ENCODE results near the gene IGFBP2. TPM values are rescaled to one million over a fixed set of nuclear protein-coding genes. Genes with fewer than 3 reads are reported as not detected.

IGFBP2 gene
- total RNA-seq, 1 experiment from 2014 or later = 363 TPM

DNA sequence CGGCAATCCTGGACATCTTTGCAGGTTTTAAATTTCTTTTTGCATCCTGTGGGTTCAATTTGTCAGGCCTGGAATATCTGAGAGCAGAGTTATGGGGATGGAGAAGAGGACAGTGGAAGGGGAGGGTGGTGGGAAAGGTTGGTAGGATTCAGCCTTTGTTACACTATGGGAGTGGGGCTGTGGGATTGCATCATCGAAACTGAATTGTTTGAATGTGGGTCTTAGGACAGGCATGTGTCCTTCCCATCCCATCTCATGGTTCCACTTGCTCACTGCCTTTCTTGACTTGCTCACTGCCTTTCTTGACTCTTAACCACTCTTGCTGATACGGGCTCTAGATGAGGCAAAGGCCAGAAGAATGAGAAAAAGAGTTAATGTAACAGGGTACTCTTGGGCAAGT, 12.9 kb downstream of the IGFBP2 start:
- TF ChIP-seq, protein P1, sequence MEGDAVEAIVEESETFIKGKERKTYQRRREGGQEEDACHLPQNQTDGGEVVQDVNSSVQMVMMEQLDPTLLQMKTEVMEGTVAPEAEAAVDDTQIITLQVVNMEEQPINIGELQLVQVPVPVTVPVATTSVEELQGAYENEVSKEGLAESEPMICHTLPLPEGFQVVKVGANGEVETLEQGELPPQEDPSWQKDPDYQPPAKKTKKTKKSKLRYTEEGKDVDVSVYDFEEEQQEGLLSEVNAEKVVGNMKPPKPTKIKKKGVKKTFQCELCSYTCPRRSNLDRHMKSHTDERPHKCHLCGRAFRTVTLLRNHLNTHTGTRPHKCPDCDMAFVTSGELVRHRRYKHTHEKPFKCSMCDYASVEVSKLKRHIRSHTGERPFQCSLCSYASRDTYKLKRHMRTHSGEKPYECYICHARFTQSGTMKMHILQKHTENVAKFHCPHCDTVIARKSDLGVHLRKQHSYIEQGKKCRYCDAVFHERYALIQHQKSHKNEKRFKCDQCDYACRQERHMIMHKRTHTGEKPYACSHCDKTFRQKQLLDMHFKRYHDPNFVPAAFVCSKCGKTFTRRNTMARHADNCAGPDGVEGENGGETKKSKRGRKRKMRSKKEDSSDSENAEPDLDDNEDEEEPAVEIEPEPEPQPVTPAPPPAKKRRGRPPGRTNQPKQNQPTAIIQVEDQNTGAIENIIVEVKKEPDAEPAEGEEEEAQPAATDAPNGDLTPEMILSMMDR (conservative IDR thresholded peaks at IDR 0.05) = no peak
- no peak overlapping the region for H3K4me3 Mint-ChIP-seq
- Histone ChIP-seq H3K9ac (ENCODE audit: extremely low read depth, insufficient read length, low read length) (no peak overlapping the region), H3K79me1 (ENCODE audit: insufficient read depth, low read depth, low read length, poor library complexity, severe bottlenecking) (no peaks in the 10 kb centered on the region), H3K4me2 (ENCODE audit: insufficient read depth, insufficient read length, low read length) (no peak overlapping the region), H3K27ac (ENCODE audit: insufficient read length, low read depth, low read length) (no peak overlapping the region), H4K20me1 (ENCODE audit: control insufficient read depth, insufficient read depth, insufficient read length) (no peaks in the 10 kb centered on the region), H3T11ph (ENCODE audit: low read length) (no peak overlapping the region), H2AK5ac (ENCODE audit: insufficient read length, low read length) (no peak overlapping the region), H2BK5ac (ENCODE audit: insufficient read length, low read length) (no peak overlapping the region), H3K27me3 (ENCODE audit: insufficient read depth, low read length) (no peaks in the 10 kb centered on the region), H4K91ac (ENCODE audit: insufficient read length, low read depth, low read length) (no peak overlapping the region), H3K79me2 (ENCODE audit: insufficient read depth, low read length) (peaks cover 33% of the 10 kb centered on the region; the same call in 1 of the 2 replicates), H3K56ac (ENCODE audit: insufficient read length, low read depth, low read length) (no peak overlapping the region), H2BK20ac (ENCODE audit: low read depth, low read length, poor library complexity, severe bottlenecking) (no peak overlapping the region), H3K23me2 (ENCODE audit: insufficient read length, low read depth, low read length, poor library complexity, severe bottlenecking) (no peaks in the 10 kb centered on the region), H3K4me1 (ENCODE audit: insufficient read depth, low read length) (peaks cover 16% of the 10 kb centered on the region), H3K18ac (ENCODE audit: insufficient read length, low read depth, low read length) (no peak overlapping the region), H3K9me3 (ENCODE audit: control insufficient read depth, low read depth, low read length) (no peaks in the 10 kb centered on the region), H3K14ac (ENCODE audit: insufficient read depth, low read length) (no peak overlapping the region), H4K5ac (ENCODE audit: insufficient read length, low read depth, low read length) (no peak overlapping the region), H2BK120ac (ENCODE audit: low read depth, low read length, poor library complexity, severe bottlenecking) (no peak overlapping the region), H4K8ac (replicated peaks; ENCODE audit: insufficient read length, low read depth, low read length) (no peak overlapping the region), H3K4ac (ENCODE audit: low read depth, low read length) (no peak overlapping the region), H2AFZ (ENCODE audit: low read length) (no peak overlapping the region), H2BK12ac (ENCODE audit: insufficient read length, low read depth, low read length) (no peak overlapping the region), H3K23ac (ENCODE audit: insufficient read length, low read depth, low read length) (no peak overlapping the region), H2BK15ac (ENCODE audit: low read depth, low read length) (no peak overlapping the region)
- H3K4me1 Mint-ChIP-seq = peaks cover 58 to 70% of the 10 kb centered on the region in 2 experiments
- H3K9me3 Mint-ChIP-seq = peaks cover 0 to 5% of the 10 kb centered on the region in 2 experiments; a peak in 2 of 5 replicates
- DNase-seq = no peak
- H3K27me3 Mint-ChIP-seq (ENCODE audit: low read depth) = no peaks in the 10 kb centered on the region
- H3K27ac Mint-ChIP-seq = peak overlapping the region; percentile 26 to 73 (median 53); a peak in 3 of 7 replicates
- no CpG with 5 or more reads among the region's 3 CpGs for WGBS (ENCODE audit: extremely low coverage, insufficient read length, low lambda C conversion rate)
- peaks cover 44 to 69% (median 61%) of the 10 kb centered on the region in 3 experiments for H3K36me3 Mint-ChIP-seq (ENCODE audit: insufficient read depth in 1 of 3, low read depth in 3 of 3)
